ENCODE results near the gene CDYL2. TPM values are rescaled to one million over a fixed set of nuclear protein-coding genes. Genes with fewer than 3 reads are reported as not detected.

The CDYL2 gene
- total RNA-seq, 2 experiments from 2014 or later = 10.4 to 11.4 TPM

GRCh38 chr16:80754476-80754875 is 49.9 kb downstream of the CDYL2 start:
- Mint-ChIP-seq H3K9me3 (no peaks in the 10 kb centered on the region), H3K27me3 (no peaks in the 10 kb centered on the region), H3K36me3 (ENCODE audit: low read depth) (no peaks in the 10 kb centered on the region), H3K27ac (no peak overlapping the region), H3K4me1 (ENCODE audit: low read depth) (peaks cover 11% of the 10 kb centered on the region), H3K4me3 (no peak overlapping the region)
- intact Hi-C loops (cut with micrococcal nuclease) = loop anchor here (10.0 kb wide), 1 partner anchor 170 kb away; no protein-coding TSS in a partner anchor
- DNase-seq (no peak), ATAC-seq (no peak)
- CTCF ChIA-PET = interaction anchor here (1.5 kb wide), 1 partner anchor 228 kb away, joined by 5 read pairs; no protein-coding TSS in a partner anchor
- POLR2A ChIA-PET = interaction anchor here (0.6 to 0.9 kb wide), 2 partner anchors 8 to 78 kb away, joined by 3 read pairs; no protein-coding TSS in a partner anchor
- TF ChIP-seq CTCF (IDR thresholded peaks at IDR 0.05) = no peak

- POLR2A ChIA-PET = no interaction called here
- ATAC-seq (no peak), DNase-seq (peak; percentile 23)
- Mint-ChIP-seq H3K9me3 (no peaks in the 10 kb centered on the region), H3K27me3 (no peaks in the 10 kb centered on the region), H3K4me1 (ENCODE audit: low read depth) (peaks cover 9% of the 10 kb centered on the region), H3K27ac (no peak overlapping the region), H3K4me3 (no peak overlapping the region), H3K36me3 (ENCODE audit: low read depth) (no peaks in the 10 kb centered on the region)
- intact Hi-C loops (cut with micrococcal nuclease) = loop anchor here (10.0 kb wide), 1 partner anchor 168 kb away; no protein-coding TSS in a partner anchor
- no peak for TF ChIP-seq CTCF (IDR thresholded peaks at IDR 0.05)
- CTCF ChIA-PET = no interaction called here
Measured at GRCh38 chr16:80752541-80752940, 51.9 kb downstream of the CDYL2 start.

- H3K4me3 Mint-ChIP-seq = no peak overlapping the region
- ATAC-seq (no peak), DNase-seq (no peak)
- intact Hi-C loops (cut with micrococcal nuclease) = loop anchor here (10.0 kb wide), 1 partner anchor 166 kb away; no protein-coding TSS in a partner anchor
- peaks cover 2% of the 10 kb centered on the region for H3K36me3 Mint-ChIP-seq (ENCODE audit: low read depth)
- no peak overlapping the region for H3K27ac Mint-ChIP-seq
- no peaks in the 10 kb centered on the region for H3K27me3 Mint-ChIP-seq
- POLR2A ChIA-PET = no interaction called here
- TF ChIP-seq CTCF (IDR thresholded peaks at IDR 0.05) = no peak
- CTCF ChIA-PET = interaction anchor here (1.0 kb wide), 1 partner anchor 9 kb away, joined by 3 read pairs; no protein-coding TSS in a partner anchor
- no peaks in the 10 kb centered on the region for H3K9me3 Mint-ChIP-seq
- peaks cover 12% of the 10 kb centered on the region for H3K4me1 Mint-ChIP-seq (ENCODE audit: low read depth)
Measured at GRCh38 chr16:80751167-80751566, 53.2 kb downstream of the CDYL2 start.

- intact Hi-C loops (cut with micrococcal nuclease) = no loop called here
- Mint-ChIP-seq H3K9me3 (peaks cover 6% of the 10 kb centered on the region), H3K4me3 (no peak overlapping the region), H3K4me1 (ENCODE audit: low read depth) (peaks cover 25% of the 10 kb centered on the region), H3K27me3 (no peaks in the 10 kb centered on the region), H3K27ac (no peak overlapping the region), H3K36me3 (ENCODE audit: low read depth) (peaks cover 10% of the 10 kb centered on the region)
- no peak for DNase-seq
- no peak for ATAC-seq
- CTCF ChIA-PET = interaction anchor here (1.0 kb wide), 1 partner anchor 79 kb away, joined by 3 read pairs; no protein-coding TSS in a partner anchor
- no peak for TF ChIP-seq CTCF (IDR thresholded peaks at IDR 0.05)
- POLR2A ChIA-PET = interaction anchor here (1.0 kb wide), 1 partner anchor 8 kb away, joined by 3 read pairs; no protein-coding TSS in a partner anchor
Measured at GRCh38 chr16:80746231-80746630, 58.2 kb downstream of the CDYL2 start.

GRCh38 chr16:80744856-80745255 is 59.5 kb downstream of the CDYL2 start:
- H3K9me3 Mint-ChIP-seq = peaks cover 13% of the 10 kb centered on the region
- H3K36me3 Mint-ChIP-seq (ENCODE audit: low read depth) = peaks cover 13% of the 10 kb centered on the region
- peaks cover 24% of the 10 kb centered on the region for H3K4me1 Mint-ChIP-seq (ENCODE audit: low read depth)
- TF ChIP-seq CTCF (IDR thresholded peaks at IDR 0.05) = no peak
- H3K4me3 Mint-ChIP-seq = no peak overlapping the region
- DNase-seq (peak; percentile 40), ATAC-seq (peak; percentile 79)
- POLR2A ChIA-PET = interaction anchor here (1.2 kb wide), 1 partner anchor 164 kb away, joined by 4 read pairs; no protein-coding TSS in a partner anchor
- H3K27me3 Mint-ChIP-seq = no peaks in the 10 kb centered on the region
- CTCF ChIA-PET = no interaction called here
- no peak overlapping the region for H3K27ac Mint-ChIP-seq
- intact Hi-C loops (cut with micrococcal nuclease) = no loop called here
